HG03039 (cell line): ENCODE data around the gene PROKR1.
"Not testable (repeated sequence)": the region's sequence is repeated elsewhere in the genome, so short reads cannot be mapped to it uniquely, and the experiment has no call there.

Experiments used
- ATAC-seq: cut with Tn5 transposase; IDR thresholded peaks from one replicate; pipeline ENCODE4 v1.9.1; 2021; ENCODE audit warnings: mild to moderate bottlenecking, moderate library complexity; ENCODE audit not compliant: unreplicated experiment

The PROKR1 gene

GRCh38 chr2:68653538-68653982 lies 10.2 kb downstream of the PROKR1 start:
- no peak for ATAC-seq

- ATAC-seq = no peak
These were observed 14.9 kb downstream of the PROKR1 start for GRCh38 chr2:68658266-68658665.

DNA sequence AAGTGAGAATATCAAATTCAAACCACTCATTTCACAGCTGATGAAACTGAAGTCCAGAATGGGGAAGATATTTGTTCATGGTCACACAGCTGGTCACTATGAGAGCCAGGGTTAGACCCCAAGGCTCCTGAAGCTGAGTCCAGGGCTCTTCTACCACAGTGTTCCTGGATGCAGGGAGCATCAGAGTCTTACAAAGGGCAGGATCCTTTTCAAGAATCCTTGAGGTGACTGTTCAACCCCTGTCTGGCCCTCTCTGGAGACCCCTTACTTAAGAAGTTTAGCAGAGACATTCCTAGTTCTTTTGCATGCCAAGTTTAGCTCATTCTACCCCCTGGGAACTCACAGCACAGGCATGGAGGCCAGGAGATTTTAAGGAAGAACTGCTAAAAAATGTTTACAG lies 15.7 kb downstream of the PROKR1 start:
- ATAC-seq = no peak

- no peak for ATAC-seq
These were observed 17.3 kb downstream of the PROKR1 start for GRCh38 chr2:68660658-68661057.

DNA sequence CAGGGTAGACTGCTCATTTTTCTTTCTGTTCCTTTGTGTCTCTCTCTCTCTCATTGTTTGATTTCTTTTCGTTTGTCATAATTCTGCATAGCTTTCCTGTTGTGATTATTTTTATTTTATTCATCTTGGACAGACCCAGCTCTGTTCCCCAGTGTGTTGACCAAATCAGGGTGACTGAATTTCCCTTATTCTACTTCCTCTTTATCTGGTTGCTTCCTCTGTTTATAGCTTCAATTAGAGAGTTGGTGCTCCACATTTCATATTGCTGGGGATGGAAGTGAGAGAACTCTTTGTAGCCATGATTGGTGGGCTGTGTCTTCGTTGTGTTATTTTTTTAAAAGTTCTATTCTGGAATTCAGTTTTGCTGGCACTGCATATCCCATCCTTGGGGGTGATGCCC lies 19.1 kb downstream of the PROKR1 start:
- ATAC-seq = no peak

GRCh38 chr2:68663371-68664156 lies 20.2 kb downstream of the PROKR1 start:
- ATAC-seq = no peak

DNA sequence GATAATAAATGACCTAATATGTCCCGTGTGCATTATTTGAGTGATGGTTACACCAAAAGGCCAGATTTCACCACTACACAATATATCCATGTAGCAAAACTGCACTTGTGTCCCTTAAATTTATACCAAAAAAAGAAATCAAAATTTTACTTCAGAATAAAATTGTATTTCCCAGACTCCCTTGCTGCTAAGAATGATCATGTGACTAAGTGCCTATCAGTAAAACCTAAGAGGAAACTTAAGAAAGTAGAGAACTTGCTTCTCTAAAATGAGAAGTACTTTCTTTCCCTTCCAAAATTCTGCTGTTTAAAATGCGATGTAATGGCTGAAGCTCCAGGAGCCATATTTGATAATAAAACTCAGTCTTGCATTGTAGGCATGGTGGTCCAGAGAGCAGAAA lies 24.0 kb downstream of the PROKR1 start:
- no peak for ATAC-seq

DNA sequence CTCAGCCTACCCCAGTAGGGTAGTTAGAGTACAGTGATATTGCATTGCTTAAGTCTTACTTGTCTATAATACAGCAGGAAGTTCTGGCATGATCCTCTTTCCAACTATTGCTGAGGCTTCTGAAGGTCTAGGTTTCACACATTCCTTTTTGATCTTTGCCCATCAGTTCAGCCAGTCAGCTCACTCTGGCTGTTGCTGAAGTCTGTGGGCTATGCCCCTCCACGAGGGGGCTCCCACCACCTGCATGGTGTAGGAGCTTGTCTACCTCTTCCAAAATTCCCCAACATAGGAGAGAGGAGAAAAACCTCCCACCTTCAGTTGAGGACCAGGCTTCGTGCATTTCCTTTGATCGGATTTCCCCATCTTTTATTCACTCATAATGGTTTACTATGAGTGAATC lies 26.3 kb downstream of the PROKR1 start:
- ATAC-seq = no peak

DNA sequence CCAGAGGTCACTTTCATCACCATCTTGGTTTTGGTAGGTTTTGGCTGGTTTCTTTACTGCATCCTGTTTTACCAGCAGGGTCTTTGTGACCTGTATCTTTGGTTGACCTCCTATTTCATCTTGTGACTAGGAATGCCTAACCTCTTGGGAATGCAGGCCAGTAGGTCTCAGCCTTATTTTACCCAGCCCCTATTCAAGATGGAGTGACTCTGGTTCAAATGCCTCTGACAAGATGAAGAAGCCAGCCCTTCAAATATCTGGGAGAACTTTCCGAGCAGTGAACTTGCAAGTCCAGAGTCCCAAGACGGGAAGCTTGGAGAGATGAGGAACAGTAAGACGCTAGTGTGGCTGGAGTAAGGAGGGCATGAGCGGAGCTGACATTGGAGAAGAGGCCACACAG lies 28.6 kb downstream of the PROKR1 start:
- ATAC-seq = no peak

DNA sequence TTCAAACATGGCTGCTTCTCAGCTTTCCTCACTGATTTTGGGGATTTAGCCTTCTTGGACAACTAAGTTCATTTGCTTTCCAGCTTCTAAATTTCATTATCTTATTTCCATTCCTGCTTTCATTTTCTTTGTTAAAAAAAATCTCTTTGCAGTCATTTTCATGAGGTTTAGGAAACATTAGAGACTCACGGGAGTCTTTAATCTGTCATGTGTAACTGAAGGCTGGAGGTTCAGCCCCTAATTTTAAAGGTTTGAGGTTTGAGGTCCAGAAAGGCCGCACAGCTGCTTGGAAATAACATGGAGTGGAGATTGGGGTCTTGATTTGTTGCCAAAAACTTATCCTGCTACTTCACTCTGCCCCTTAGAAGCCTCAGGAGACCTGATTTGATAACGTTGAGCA lies 30.3 kb downstream of the PROKR1 start:
- ATAC-seq = no peak

DNA sequence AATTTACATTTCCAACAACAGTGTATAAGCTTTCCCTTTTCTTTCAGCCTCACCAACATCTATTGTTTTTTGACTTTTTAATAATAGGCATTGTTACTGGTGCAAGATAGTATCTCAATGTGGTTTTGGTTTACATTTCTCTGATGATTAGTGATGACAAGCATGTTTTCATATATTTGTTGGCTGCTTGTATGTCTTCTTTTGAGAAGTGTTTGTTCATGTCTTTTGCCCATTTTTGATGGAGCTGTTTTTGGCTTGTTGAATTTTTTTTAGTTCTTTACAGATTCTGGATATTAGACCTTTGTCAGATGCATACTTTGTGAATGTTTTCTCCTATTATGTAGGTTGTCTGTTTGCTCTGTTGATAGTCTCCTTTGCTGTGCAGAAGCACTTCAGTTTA lies 32.1 kb downstream of the PROKR1 start:
- ATAC-seq = no peak

GRCh38 chr2:68677837-68678236 lies 34.5 kb downstream of the PROKR1 start:
- not testable (repeated sequence) for ATAC-seq

DNA sequence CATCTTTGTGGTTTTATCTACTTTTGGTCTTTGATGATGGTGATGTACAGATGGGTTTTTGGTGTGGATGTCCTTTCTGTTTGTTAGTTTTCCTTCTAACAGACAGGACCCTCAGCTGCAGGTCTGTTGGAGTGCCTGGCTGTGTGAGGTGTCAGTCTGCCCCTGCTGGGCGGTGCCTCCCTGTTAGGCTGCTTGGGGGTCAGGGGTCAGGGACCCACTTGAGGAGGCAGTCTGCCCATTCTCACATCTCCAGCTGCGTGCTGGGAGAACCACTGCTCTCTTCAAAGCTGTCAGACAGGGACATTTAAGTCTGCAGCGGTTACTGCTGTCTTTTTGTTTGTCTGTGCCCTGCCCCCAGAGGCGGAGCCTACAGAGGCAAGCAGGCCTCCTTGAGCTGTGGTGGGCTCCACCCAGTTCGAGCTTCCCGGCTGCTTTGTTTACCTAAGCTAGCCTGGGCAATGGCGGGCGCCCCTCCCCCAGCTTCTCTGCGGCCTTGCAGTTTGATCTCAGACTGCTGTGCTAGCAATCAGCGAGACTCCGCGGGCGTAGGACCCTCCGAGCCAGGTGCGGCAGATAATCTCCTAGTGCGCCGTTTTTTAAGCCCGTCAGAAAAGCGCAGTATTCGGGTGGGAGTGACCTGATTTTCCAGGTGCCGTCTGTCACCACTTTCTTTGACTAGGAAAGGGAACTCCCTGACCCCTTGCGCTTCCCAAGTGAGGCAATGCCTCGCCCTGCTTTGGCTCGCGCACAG lies 36.0 kb downstream of the PROKR1 start:
- not testable (repeated sequence) for ATAC-seq

DNA sequence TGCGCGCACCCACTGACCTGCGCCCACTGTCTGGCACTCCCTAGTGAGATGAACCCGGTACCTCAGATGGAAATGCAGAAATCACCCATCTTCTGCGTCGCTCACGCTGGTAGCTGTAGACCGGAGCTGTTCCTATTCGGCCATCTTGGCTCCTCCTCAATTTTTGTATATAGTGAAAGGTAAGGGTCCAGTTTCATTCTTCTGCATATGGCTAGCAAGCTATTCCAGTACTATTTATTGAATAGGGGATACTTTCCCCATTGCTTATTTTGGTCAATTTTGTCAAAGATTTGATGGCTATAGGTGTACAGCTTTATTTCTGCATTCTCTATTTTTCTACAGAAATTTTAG lies 36.5 kb downstream of the PROKR1 start:
- ATAC-seq = not testable (repeated sequence)

- ATAC-seq = no peak
These were observed 40.8 kb downstream of the PROKR1 start for GRCh38 chr2:68684197-68684596.

DNA sequence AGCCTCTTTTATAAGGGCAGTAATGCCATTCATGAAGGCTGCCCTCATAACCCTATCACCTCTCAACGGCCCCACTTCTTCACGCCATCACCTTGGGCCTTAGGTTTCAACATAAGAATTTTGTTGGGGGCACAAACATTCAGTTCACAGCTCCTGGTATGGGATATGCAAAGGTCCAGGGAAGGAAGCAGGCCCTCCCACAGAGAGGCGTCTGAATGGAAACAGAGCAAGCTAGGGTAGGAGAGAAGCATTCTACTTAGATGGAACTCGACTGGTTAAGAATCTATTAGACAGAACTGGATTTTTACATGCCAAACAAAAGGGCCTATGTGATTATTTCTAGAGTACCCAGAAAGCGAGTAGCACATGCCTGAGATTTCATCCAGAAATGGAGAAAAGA lies 42.8 kb downstream of the PROKR1 start:
- ATAC-seq = no peak

DNA sequence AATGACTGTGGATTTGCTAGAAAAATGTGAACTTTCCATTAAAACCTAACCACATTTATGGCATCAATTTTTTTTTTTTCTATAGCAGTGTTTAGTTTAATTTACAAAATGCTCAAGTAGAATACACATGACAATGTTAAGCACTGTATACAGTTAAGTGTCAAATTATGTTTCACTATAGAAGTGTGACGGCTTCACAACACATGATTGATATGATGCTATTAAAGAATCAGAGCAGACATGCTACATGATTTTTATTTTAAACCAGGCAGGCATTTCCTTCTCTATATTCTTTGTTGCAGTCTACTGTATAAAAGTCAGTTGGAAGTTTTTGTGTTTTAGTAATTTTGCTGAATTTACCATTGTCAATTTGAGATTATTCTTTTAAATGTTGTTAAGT lies 43.6 kb downstream of the PROKR1 start:
- no peak for ATAC-seq

DNA sequence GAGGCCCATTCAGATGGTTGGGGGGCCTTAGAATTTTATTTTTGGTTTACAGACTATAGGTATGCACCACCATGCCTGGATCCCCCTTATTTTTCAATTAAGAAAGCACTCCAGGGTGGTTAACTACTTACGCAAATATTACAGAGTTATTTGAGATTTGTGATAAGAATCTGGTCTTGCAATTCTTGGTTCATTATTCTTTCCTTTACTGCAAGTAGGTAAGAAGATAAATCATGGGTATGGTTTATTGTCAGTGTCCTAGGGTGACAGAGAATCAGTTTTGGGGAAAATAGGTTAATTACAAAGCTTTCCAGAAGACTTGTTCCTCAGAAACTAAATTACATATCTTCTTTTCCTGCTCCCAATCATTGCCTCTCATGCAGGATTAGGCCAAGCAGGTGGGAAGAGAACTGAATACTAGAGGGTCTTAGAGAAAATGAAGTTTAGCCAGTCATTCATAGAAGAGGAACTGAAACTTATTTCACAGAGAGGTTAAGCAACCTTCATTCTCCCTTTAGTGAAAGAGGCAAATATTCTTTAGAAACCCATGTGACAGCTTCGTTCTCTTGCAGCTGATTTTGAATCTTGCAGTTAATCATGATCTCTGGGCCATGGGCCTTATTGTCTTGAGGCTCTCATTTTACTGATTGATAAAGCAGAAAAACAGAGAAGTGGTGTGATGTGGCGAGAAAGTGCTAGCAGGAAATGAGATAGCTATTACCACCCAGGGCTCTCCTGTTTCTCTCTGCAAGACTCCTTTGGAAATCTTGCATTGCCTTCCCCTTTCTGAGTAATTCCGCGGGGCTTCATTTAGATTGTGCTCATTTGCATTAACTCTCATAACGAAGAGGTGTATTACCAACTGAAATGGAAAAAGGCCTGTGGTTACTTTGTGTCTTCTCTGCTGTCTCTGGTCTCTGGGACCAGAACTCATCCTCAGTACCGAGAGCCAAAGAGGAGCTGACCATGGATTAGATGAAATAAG lies 46.5 kb downstream of the PROKR1 start:
- ATAC-seq = peak; percentile 89

- ATAC-seq = no peak
These were observed 47.5 kb downstream of the PROKR1 start for GRCh38 chr2:68690851-68691250.

GRCh38 chr2:68692511-68692910 lies 49.1 kb downstream of the PROKR1 start:
- no peak for ATAC-seq

- no peak for ATAC-seq
These were observed 50.6 kb downstream of the PROKR1 start for GRCh38 chr2:68693951-68694350.
